Measurements from ENCODE around the gene SYT10. TPM values are rescaled to one million over a fixed set of nuclear protein-coding genes. Genes with fewer than 3 reads are reported as not detected.

SYT10 gene
- polyA plus RNA-seq, 1 of the 3 experiments (the other 2 are of a cell fraction): not detected

GRCh38 chr12:33450480-33450879, 10.9 kb upstream of the SYT10 start (continued):
- TF ChIP-seq IRF3 (IDR thresholded peaks at IDR 0.05; ENCODE audit: low read depth, low read length) (no peak), MXI1 (IDR thresholded peaks at IDR 0.05; ENCODE audit: low read depth, low read length) (no peak), FOSL2 (IDR thresholded peaks at IDR 0.05; ENCODE audit: borderline replicate concordance, low read depth) (no peak), NFIC (IDR thresholded peaks at IDR 0.05; ENCODE audit: borderline replicate concordance) (no peak)

- Histone ChIP-seq H3K4me3 (ENCODE audit: low read depth in 2 of 2, low read length in 1 of 2) (no peak overlapping the region), H4K20me1 (ENCODE audit: insufficient read depth) (no peaks in the 10 kb centered on the region), H3K9me2 (no peaks in the 10 kb centered on the region), H3K79me2 (ENCODE audit: insufficient read depth) (no peaks in the 10 kb centered on the region), H3K9ac (no peak overlapping the region), H3K36me3 (replicated peaks in 1 of 2; ENCODE audit: control insufficient read depth in 1 of 2, insufficient read depth in 2 of 2, low read length in 1 of 2) (no peaks in the 10 kb centered on the region), H2AFZ (ENCODE audit: low read depth) (no peak overlapping the region), H3K27me3 (ENCODE audit: insufficient read depth) (peaks cover 31% of the 10 kb centered on the region), H3K9me3 (no peaks in the 10 kb centered on the region), H3K27ac (ENCODE audit: low read depth in 2 of 2, low read length in 1 of 2) (no peak overlapping the region), H3K4me1 (ENCODE audit: control insufficient read depth in 1 of 2, insufficient read depth in 2 of 2, low read depth in 1 of 2, low read length in 1 of 2) (no peaks in the 10 kb centered on the region), H3F3A (replicated peaks; ENCODE audit: insufficient read depth) (no peaks in the 10 kb centered on the region), H3K4me2 (no peak overlapping the region)
- CTCF ChIA-PET: no interaction called here
- DNase-seq: no peak
- POLR2A ChIA-PET: no interaction called here
- TF ChIP-seq YY1 (IDR thresholded peaks at IDR 0.05; ENCODE audit: low read depth) (no peak), USF1 (IDR thresholded peaks at IDR 0.05; ENCODE audit: borderline replicate concordance, low read depth) (no peak), FOXM1 (IDR thresholded peaks at IDR 0.05; ENCODE audit: low read depth) (no peak), JUND (IDR thresholded peaks at IDR 0.05) (no peak), SMC3 (IDR thresholded peaks at IDR 0.05; ENCODE audit: low read depth, low read length) (no peak), FOSL2 (IDR thresholded peaks at IDR 0.05; ENCODE audit: borderline replicate concordance, low read depth) (no peak), GABPA (IDR thresholded peaks at IDR 0.05; ENCODE audit: low read depth) (no peak), NFIC (IDR thresholded peaks at IDR 0.05; ENCODE audit: borderline replicate concordance) (no peak), USF2 (IDR thresholded peaks at IDR 0.05; ENCODE audit: borderline replicate concordance, low read depth, low read length) (no peak), REST (IDR thresholded peaks at IDR 0.05; ENCODE audit: low read depth, low read length) (no peak), NRF1 (IDR thresholded peaks at IDR 0.05; ENCODE audit: low read depth, low read length) (no peak), RCOR1 (IDR thresholded peaks at IDR 0.05; ENCODE audit: low read length) (no peak), IRF3 (IDR thresholded peaks at IDR 0.05; ENCODE audit: low read depth, low read length) (no peak), EZH2phosphoT487 (IDR thresholded peaks at IDR 0.05; ENCODE audit: borderline replicate concordance, low read depth) (no peak), TAF1 (IDR thresholded peaks at IDR 0.05; ENCODE audit: borderline replicate concordance, low read depth, low read length) (no peak)
- WGBS (ENCODE audit: low lambda C conversion rate): 17% methylated on average over 9 of the region's 9 CpGs
These were observed 858 bp upstream of the SYT10 start for GRCh38 chr12:33440477-33440876.
